Activated CD4-positive, alpha-beta T cell treated with anti-CD3 and anti-CD28 coated beads, Interleukin-2, amount 50 U/mL, for 4 hours (primary cell): ENCODE data around the gene RNF222.
"Not testable (repeated sequence)": the region's sequence is repeated elsewhere in the genome, so short reads cannot be mapped to it uniquely, and the experiment has no call there.

Experiments used
- DNase-seq, 2 experiments: peaks; one replicate each; pipeline ENCODE4 v3.0.0-alpha.2; 2020

RNF222 gene

GRCh38 chr17:8377422-8377821 is 20.2 kb downstream of the RNF222 start:
- DNase-seq: no peak

DNA sequence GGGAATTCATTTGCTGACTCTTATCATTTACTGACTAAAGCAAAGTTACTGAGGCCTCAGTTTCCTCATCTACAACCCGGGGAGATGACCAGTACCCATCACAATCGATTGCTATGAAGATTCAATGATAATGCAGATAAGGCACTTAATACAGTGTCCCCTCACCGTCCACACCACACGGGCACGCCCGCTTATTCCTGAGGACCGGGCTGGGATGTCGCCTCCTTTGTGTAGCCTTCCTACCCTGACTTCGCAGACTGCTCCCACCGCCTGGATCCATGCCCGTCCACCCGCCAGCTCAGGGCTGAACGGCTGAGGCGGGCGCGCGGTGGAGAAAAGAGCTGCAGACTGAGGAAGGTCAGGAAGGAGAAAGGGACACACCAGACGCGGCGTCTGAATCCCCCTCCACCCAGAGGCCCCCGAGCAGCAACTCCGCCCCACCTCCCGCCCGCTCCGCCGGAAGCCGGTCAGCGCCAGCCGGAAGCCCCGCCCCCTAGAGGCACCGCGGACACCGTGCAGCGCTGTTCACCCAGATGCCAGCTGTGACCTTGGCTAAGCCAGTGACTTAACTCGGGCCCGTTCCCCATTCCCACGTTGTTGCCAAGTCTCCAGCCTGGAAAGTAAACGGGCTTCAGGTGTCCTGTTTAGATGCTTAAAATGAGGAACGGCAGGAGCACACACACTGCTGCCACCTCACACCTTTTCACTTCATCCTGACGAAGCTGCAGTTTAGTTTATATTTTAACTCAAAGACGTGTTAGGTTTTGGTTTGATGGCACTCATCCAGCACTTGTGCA is 21.2 kb downstream of the RNF222 start, which contains the start of gene KRABD2:
KRABD2 (minus strand) TSS at position 434 of the 797 bp plus-strand sequence.
- DNase-seq: peak; percentile 84 to 87

GRCh38 chr17:8375738-8376259 is 21.8 kb downstream of the RNF222 start:
- DNase-seq: no peak

GRCh38 chr17:8373856-8374255 is 23.8 kb downstream of the RNF222 start:
- DNase-seq: not testable (repeated sequence)

DNA sequence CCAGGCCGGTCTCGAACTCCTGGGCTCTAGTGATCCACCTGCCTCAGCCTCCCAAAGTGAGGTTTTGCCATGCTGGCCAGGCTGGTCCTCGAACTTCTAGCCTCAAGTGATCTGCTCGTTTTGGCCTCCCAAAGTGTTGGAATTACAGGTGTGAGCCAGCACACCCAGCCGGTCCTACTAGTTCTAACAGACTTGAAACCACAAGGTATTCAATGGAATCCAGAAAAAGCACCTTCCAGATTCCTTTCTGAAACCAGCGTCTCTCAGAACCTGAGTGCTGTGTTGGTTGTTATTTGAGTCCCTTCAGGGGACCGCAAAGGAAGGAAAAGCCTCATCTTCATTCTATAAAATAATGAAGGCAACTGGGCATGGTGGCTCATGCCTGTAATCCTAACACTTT is 25.2 kb downstream of the RNF222 start:
- no peak for DNase-seq

GRCh38 chr17:8371786-8372185 is 25.8 kb downstream of the RNF222 start:
- DNase-seq: no peak

DNA sequence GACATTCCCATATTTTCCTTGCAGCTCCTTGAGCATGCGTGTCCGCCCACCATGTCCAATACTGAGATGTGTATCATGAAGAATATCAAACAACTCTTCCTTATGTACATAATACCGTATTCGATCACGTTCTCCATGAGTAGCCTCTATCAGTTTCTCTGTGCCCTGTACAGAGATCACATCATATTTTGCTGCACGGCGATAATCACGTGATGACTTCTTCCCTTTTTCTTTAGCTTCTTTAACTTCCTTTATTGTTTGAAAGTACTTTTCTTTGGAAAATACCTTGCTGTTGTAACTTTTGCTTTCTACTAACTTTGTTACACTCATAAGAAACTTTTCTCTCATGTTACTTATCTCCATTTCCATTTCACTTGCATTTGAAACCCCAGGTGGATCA is 27.7 kb downstream of the RNF222 start:
- DNase-seq: no peak

DNA sequence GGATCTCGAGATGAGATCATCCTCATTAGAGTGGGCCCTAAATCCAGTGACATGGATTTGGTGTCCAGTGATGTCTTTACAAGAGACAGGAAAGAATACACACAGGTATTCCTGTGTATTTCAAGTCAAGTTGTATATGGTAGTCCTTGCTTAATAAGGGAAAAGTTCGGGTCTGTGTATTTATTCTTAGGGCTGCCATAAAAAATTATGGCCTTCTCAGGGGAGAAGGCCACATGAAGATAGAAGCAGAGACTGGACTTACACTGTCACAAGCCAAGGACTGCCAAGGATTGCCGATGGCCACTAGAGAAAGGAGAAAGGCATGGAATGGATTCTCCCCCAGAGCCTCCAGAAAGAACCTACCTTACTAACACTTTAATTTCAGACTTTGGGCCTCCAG is 29.4 kb downstream of the RNF222 start:
- DNase-seq: no peak

DNA sequence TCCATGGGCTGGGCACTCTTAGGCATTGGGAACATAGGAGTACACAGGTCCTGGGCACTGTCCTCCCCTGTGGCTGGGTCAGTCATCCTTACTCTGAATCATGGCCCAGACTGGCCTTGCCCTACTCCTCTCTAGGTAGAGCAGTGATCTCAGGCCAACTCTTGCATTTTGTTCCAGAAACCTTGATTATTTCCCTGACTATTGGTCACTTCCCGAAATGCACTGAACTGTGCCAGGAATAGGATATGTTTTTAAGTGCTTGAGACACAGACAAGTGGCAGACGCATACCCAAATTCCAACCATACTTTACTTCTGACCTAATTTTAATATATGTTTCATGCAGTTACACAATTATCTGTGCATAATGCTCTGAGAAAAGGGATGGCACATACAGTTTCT is 31.4 kb downstream of the RNF222 start:
- DNase-seq: no peak

DNA sequence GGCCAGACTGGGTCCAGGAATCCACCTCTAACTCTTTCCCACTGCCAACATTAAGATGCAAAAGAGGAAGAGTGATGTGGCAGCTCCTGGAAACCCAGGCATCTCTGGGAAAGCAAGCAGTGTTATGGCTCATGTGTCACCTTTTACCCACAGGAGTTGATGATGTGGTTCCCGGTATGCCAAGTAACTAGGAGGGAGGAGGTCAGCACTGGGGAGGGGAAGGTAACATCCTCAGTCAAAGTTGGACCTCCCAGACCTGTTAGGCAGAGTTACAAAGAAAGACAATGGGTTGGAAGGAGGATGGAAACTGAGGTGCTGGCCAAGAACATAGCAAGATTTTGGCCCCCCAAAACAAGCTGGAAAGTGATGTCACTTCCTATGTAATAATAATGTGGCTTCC is 32.5 kb downstream of the RNF222 start:
- no peak for DNase-seq

- no peak for DNase-seq
Measured at GRCh38 chr17:8362651-8363332, 34.8 kb downstream of the RNF222 start.

DNA sequence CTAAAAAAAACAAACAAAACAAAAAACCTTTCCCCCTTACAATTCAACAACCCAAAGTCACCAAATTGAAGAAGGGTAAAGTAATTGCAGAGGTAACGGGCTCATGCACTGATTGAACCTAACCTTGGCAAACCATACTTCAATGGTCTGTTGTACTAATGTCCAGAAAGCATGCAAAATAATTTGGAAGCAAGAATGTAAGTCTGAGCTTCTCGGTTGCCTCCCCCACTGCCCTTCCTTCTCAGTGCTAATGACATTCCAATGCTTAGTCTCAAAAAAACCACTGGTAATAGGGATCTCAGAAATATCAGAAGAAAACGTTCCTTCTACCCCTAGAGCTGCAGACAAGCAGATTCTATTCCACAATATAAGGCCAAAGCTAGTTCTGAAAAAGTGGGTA is 36.9 kb downstream of the RNF222 start:
- no peak for DNase-seq

DNA sequence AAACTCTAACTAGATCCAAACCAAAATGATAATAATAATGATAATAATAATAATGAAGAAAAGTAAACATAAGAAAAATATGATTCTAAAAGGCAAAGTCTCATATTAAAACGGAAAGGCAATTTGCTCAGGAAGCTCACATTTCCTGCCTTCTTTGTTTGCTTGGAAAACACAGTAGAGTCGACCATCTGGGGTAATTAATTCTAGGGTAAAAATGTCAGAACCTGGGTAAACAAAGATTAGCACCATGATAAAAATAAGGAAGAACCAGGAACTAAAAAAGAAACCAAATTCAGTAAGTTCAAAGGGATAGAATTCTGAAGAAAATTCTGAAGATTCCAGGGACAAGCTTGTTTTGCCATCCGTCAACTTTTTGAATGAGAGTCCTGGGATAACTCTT is 37.4 kb downstream of the RNF222 start:
- no peak for DNase-seq

DNA sequence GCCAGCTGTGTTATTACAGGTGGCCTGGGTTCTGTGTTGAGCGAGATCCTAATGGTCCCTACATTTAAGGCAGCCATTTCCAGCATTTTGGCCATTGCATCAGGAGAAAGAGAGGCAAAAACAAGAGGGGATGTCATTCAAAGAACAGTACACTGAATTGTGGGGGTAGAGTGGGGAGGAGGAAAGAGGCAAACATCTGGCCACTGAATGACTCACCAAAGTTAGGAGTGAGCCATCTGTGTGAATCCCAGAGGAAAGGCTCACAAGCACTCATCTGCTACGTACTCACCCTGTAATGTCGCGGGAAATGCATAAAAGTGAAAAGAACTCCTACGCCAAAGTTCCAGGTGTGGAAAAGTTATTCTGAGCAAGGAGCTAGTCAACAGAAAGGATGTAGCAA is 37.9 kb downstream of the RNF222 start:
- DNase-seq: no peak

DNA sequence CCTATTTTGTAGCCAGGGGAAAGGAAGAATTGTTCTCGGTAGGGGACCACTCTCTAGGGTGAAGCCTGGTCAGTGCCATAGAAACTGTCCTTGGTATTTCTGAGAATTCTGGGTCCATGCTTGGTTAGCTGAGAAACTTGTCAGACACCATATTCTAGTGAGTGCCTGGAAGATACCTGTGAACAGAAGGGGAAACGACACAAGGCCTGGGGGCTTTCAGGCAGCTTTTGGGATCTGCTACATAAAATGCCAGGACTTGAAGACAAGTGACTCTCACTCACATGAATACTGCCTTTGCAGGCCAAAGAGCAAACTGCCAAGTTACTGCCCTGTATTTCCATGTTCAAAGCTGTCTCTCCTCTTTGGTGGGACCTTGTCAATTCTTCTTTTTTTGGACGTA is 39.7 kb downstream of the RNF222 start:
- no peak for DNase-seq

DNA sequence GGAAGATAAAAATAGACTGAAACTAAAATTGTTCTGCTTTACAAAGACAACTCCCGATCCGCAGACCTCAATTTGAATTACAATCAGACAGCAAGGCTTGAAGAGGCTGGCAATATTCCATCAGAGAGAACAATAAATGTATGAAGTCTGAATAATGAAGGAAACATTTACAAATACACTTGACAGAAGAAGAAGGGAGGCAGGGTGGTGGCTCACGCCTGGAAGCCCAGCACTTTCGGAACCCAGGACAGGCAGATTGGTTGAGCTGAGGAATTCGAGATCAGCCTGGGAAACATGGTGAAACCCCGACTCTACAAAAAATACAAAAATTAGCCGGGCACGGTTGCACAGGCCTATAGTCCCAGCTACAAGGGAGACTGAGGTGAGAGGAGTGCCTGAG is 43.4 kb downstream of the RNF222 start:
- DNase-seq: no peak

GRCh38 chr17:8353736-8354135 is 43.9 kb downstream of the RNF222 start:
- DNase-seq: no peak

GRCh38 chr17:8350339-8350738 is 47.3 kb downstream of the RNF222 start:
- DNase-seq: no peak

DNA sequence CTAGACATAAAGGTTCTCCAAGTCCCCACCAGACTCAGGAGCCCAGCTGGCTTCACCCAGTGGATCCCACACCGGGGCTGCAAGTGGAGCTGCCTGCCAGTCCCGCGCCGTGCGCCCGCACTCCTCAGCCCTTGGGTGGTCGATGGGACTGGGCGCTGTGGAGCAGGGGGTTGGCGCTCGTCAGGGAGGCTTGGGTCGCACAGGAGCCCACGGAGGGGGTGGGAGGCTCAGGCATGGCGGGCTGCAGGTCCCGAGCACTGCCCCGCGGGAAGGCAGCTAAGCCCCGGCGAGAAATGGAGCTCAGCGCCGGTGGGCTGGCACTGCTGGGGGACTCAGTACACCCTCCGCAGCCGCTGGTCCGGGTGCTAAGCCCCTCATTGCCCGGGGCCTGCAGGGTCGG is 50.6 kb downstream of the RNF222 start:
- DNase-seq: not testable (repeated sequence)

- DNase-seq: no peak
Measured at GRCh38 chr17:8345951-8346665, 51.5 kb downstream of the RNF222 start.

- no peak for DNase-seq
Measured at GRCh38 chr17:8345052-8345690, 52.5 kb downstream of the RNF222 start.

GRCh38 chr17:8341456-8341855 is 56.2 kb downstream of the RNF222 start:
- no peak for DNase-seq
